Pancreas (tissue), 10 donors: ENCODE results near the gene TWF2. TPM values are rescaled to one million over a fixed set of nuclear protein-coding genes. Genes with fewer than 3 reads are reported as not detected.

Source experiments
- ATAC-seq, 4 donors: fragments of 200-7000 bp; cut with Tn5 transposase; one replicate each; pipeline versions ENCODE4 v1.8.0 to v1.9.1; 2020; ENCODE audit warnings: mild to moderate bottlenecking in 4 of 4, moderate library complexity in 4 of 4
- DNase-seq, 6 donors: peaks; one replicate each; pipeline ENCODE4 v3.0.0-alpha.2; 2020
- FAIRE-seq: peaks from 2 replicates; lab custom pipeline; 2012; peaks lifted over from hg19 to GRCh38; lab: Jason Lieb, UNC
- H3K27ac ChIP-seq, 4 donors: fragments of 200-600 bp; sonication (generic); 1 replicate in 3 of 4; 2 replicates in 1 of 4; pipeline versions ENCODE4 v1.5.0 to v1.8.0; 2020
- H3K27me3 ChIP-seq, 4 donors: fragments of 200-600 bp; one replicate each; pipeline ENCODE4 v1.8.0; 2021
- H3K36me3 ChIP-seq, 3 donors: fragments of 200-600 bp; sonication (generic) in 1 of 3; one replicate each; pipeline versions ENCODE4 v1.5.0 to v1.8.0; 2020 to 2021
- H3K4me1 ChIP-seq, 3 donors: fragments of 200-600 bp; one replicate each; pipeline ENCODE4 v1.8.0; 2021
- H3K4me3 ChIP-seq, 4 donors: fragments of 200-600 bp; sonication (generic) in 2 of 4; one replicate each; pipeline versions ENCODE4 v1.5.0 to v1.8.0; 2020 to 2021
- H3K9me3 ChIP-seq, 4 donors: fragments of 200-600 bp; one replicate each; pipeline ENCODE4 v1.8.0; 2021
- CTCF ChIP-seq, 4 donors: fragments of 200-600 bp; sonication (generic) in 3 of 4; IDR thresholded peaks; one replicate each; pipeline versions ENCODE4 v1.5.0 to v1.8.0; 2021; ENCODE audit warnings: antibody characterized with exemption in 4 of 4
- WGBS, 2 donors: extraction: QIAGEN DNeasy Blood & Tissue Kit; methylation state at CpG; one replicate each; pipeline ENCODE4 v1.1.7; 2013; 5-methylcytosine and 5-hydroxymethylcytosine counted together
- intact Hi-C, 3 donors: fragments of 100-400 bp; cut with DNase I; formaldehyde crosslinking; loops; one replicate each; pipeline versions ENCODE4 v1.11.1 to v1.14.2; 2022
- polyA plus RNA-seq, 2 donors: library from polyadenylated mRNA; stranded (reverse); fragments of 200-250 nt; gene quantifications; one replicate each; pipeline ENCODE4 v1.2.3, GENCODE V29; 2013
- total RNA-seq, 6 donors: library from RNA; stranded (reverse); fragmentation: NEBNext Ultra II Directional in 4 of 6; extraction: Animal tissue kit (Norgen Biotek cat#: 25700) in 4 of 6; gene quantifications; one replicate each; pipeline versions ENCODE4 v1.2.1 to v1.2.4, GENCODE V29; 2021 to 2023
- donor health status: healthy with polysubstance abuse.
- donor health status: DM: no; HTN: no; CAD: no; lungs with moderate emphysema.
- donor health status: DM: no; HTN: no; CAD: no.
- donor health status: control.
- donor health status: control.
- donor health status: Bipolar disorder and iron deficiency.
- donor health status: DM: yes; HTN: yes; CAD: no.
- donor health status: DM: no; HTN: no; CAD: no.
- donor health status: DM: no; HTN: no; CAD: no.
- donor health status: DM: yes; HTN: yes; CAD: no.

The TWF2 gene
- total and polyA plus RNA-seq, 8 donors: 8.9 to 26.8 (median 12.3) TPM

- 91 to 93% methylated on average over 5 of the region's 5 CpGs for WGBS, 2 donors
- TF ChIP-seq CTCF (IDR thresholded peaks at IDR 0.05): no peak
- ATAC-seq (no peak), FAIRE-seq (no peak), DNase-seq (no peak)
- H3K27ac ChIP-seq: no peak overlapping the region
- no peaks in the 10 kb centered on the region for H3K27me3 ChIP-seq
- peaks cover 0 to 35% (median 9%) of the 10 kb centered on the region in 3 donors for H3K36me3 ChIP-seq
- H3K9me3 ChIP-seq: no peaks in the 10 kb centered on the region
- intact Hi-C loops: no loop called here
- H3K4me3 ChIP-seq: no peak overlapping the region
- H3K4me1 ChIP-seq: peaks cover 0 to 24% (median 8%) of the 10 kb centered on the region in 3 donors
These were observed 37.8 kb downstream of the TWF2 start for GRCh38 chr3:52200981-52201679.

GRCh38 chr3:52198643-52199608 lies 40.0 kb downstream of the TWF2 start:
- FAIRE-seq (no peak), DNase-seq (peak in 1 of 6 donors; percentile 22), ATAC-seq (no peak)
- intact Hi-C loops: no loop called here
- H3K4me3 ChIP-seq: peak overlapping the region; percentile 78 to 98 (median 85)
- peaks cover 0 to 16% (median 8%) of the 10 kb centered on the region in 3 donors for H3K4me1 ChIP-seq
- no peaks in the 10 kb centered on the region for H3K27me3 ChIP-seq
- H3K27ac ChIP-seq: peak overlapping the region in 1 of 4 donors; percentile 64
- H3K36me3 ChIP-seq: peaks cover 0 to 14% (median 0%) of the 10 kb centered on the region in 3 donors
- 38 to 39% methylated on average over 14 of the region's 14 CpGs for WGBS, 2 donors
- H3K9me3 ChIP-seq: no peaks in the 10 kb centered on the region
- TF ChIP-seq CTCF (IDR thresholded peaks at IDR 0.05): no peak

GRCh38 chr3:52197842-52198625 lies 40.9 kb downstream of the TWF2 start, which contains the start of gene ALAS1:
Gene ALAS1 (plus strand): TSS chr3:52198160. CDS start chr3:52199242, 1,082 bp downstream.
- no peak for FAIRE-seq
- WGBS, 2 donors: 0 to 1% methylated on average over 52 to 71 of the region's 71 CpGs
- Histone ChIP-seq H3K4me3 (peak within 1 kb of the TSS; percentile 78 to 98 (median 85)), H3K4me1 (peaks cover 0 to 16% (median 8%) of the 10 kb centered on the region in 3 donors), H3K27ac (peak within 1 kb of the TSS in 3 of 4 donors; percentile 56 to 64 (median 61)), H3K27me3 (no peaks in the 10 kb centered on the region), H3K9me3 (no peaks in the 10 kb centered on the region), H3K36me3 (peaks cover 0 to 8% (median 0%) of the 10 kb centered on the region in 3 donors)
- DNase-seq: peak; percentile 88 to 98 (median 94)
- peak in 1 of 4 donors; percentile 11 for TF ChIP-seq CTCF (IDR thresholded peaks at IDR 0.05)
- ATAC-seq: peak; percentile 91 to 98 (median 92)
- intact Hi-C loops: no loop called here

- intact Hi-C loops: no loop called here
- Histone ChIP-seq H3K9me3 (no peaks in the 10 kb centered on the region), H3K4me1 (peaks cover 0 to 16% (median 8%) of the 10 kb centered on the region in 3 donors), H3K36me3 (peaks cover 0 to 2% (median 0%) of the 10 kb centered on the region in 3 donors), H3K4me3 (peak overlapping the region; percentile 78 to 98 (median 85)), H3K27me3 (no peaks in the 10 kb centered on the region), H3K27ac (peak overlapping the region in 3 of 4 donors; percentile 56 to 64 (median 61))
- ATAC-seq (peak in 1 of 4 donors; percentile 1), DNase-seq (no peak), FAIRE-seq (no peak)
- 51 to 58% methylated on average over 10 of the region's 10 CpGs for WGBS, 2 donors
- TF ChIP-seq CTCF (IDR thresholded peaks at IDR 0.05): no peak
These were observed 41.5 kb downstream of the TWF2 start for GRCh38 chr3:52197499-52197841.
